Dermis blood vessel endothelial cell (primary cell): ENCODE data around the gene ARHGAP10. TPM values are rescaled to one million over a fixed set of nuclear protein-coding genes. Genes with fewer than 3 reads are reported as not detected.
A peak's percentile ranks its signal among the peaks of the same experiment; 100 is the strongest.

Source experiments
- DNase-seq: peaks from one replicate; pipeline ENCODE4 v3.0.0; 2010
- total RNA-seq: library from RNA; depleted of rRNA; stranded (reverse); fragments of >200 nt; gene quantifications from 2 replicates; pipeline ENCODE4 v1.2.3, GENCODE V29; 2014

Gene ARHGAP10
- total RNA-seq, 1 donor from 2014 or later: 14.6 TPM

DNA sequence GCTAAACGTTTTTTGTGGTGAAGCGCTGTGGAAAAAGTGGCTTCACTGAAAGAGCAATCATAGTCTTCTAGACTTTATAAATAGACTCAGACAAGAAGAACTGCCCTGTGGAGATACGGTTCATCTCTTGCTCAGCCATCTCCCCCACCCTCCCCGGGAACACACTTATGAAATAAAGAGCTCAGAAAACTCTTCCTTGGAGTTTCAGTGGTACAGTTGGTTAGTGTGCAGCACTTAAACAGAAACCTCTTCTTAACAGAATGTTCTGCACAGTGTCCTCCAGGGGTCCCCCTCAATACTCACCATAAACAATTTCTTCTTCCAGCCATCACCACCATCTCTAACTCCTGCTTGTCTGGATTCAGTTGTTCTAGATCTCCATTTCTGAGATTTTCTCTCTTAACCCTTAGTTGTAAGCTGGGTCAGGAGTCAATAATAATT, 313.0 kb downstream of the ARHGAP10 start:
- peak; percentile 38 for DNase-seq

- DNase-seq: no peak
These were observed 316.7 kb downstream of the ARHGAP10 start for GRCh38 chr4:148048598-148048997.

- no peak for DNase-seq
These were observed 319.5 kb downstream of the ARHGAP10 start for GRCh38 chr4:148051403-148051802.

DNA sequence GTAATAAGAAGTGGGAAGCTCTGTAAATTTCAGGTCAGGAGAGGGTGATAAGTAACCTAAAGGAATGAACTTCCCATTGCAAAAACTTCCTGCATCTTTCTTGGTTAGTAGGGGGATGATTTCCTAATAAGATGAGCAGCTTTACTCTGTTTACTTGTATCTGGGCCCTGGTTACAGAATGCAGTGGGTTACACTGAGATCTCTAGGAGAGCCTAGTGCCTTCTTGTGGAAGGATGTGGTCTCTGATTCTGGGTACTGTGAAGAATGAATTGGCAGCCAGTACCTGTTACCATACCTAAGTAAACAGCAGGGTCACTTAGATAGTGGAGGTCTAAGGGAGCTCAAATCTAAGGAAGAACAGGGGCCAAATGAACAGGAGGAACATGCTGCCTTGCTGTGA, 320.6 kb downstream of the ARHGAP10 start:
- DNase-seq: no peak

DNA sequence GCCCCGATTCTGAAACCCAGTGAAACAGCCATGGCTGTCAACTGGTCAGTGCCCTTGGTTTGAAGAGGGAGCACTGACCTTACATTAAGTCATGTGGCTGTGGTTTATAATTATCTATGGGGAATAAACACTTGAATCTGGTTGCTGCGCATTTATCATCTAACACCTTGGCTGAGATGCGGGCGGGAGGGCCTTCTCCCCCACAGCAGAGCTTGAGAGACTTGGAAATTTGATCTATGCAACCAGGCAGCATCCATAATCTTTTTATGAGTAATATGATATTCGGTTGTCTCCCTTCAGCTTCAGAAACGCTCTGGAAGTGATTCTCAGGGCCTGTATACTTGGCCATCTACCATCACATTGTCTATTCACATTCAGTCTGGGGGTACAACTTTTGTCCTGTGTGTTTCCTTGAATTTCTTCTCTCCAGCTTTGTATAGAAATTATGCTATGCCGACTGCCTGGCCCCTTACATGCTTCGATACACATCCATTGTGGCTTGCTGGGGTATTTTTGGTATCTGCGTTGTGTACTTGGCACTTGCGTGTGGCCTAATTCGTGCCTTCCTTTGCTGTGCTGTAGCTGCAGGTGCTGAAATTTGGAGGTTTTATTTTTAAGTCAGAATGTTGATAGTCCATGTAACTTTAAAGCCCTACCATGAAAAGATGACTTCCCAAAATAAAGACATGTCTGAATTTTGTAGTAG, 321.6 kb downstream of the ARHGAP10 start:
- no peak for DNase-seq

GRCh38 chr4:148054275-148054674, 322.4 kb downstream of the ARHGAP10 start:
- DNase-seq: peak; percentile 46

DNA sequence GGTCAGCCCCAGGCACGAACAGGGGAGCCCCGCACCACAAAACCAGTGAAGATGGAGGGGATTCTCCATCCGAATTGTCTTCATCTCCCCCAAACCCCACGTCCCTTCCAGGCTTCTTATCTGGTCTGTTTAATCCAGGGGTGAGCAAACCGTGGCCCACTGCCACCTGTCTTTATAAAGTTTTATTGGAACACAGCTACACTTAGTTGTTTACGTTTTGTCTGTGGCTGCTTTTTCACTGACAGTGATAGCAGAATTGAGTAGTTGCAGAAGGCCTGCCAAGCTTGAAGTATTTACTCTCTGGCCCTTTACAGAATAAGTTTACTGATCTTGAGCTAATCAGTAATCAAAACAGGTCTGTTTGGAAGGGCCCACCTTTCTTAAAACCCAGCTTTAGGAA, 324.0 kb downstream of the ARHGAP10 start:
- no peak for DNase-seq

DNA sequence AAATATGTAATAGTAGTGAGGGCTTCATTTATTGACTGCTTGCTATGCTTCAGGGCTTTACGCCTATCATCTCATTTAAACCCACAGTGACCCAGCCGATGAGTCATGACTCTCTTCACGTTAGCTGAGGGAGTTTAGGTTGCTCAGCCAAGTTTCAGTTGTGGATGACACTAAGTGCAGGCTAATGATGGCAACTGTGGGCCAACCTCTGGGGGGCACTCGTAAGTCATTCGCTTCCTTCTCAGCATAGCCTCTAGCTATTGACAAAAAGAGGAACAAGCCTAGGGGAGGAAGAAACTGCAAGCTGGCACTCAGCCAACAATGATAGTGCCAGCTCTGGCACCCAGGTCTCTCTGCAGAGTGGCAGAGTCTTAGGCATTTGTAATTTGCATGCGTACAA, 325.0 kb downstream of the ARHGAP10 start:
- DNase-seq: peak; percentile 42

DNA sequence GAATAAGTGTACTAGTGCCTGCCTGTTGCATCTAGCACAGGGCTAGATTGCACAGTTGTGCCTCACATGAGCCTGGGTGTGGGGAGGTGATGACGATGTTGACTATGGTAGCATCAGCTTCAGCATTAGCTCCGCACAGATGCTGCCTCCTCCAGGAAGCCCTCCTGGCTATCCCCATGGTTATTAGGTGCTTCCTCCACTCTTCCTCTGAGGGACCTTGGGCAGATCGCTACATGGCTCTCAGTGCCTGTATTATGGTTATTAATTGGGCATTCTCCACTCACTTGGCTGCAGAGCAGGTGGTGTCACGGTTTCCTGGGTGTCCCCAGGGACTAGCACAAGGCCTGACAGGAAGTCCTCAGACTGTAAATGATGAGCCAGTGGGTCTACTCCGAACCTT, 325.6 kb downstream of the ARHGAP10 start:
- no peak for DNase-seq

- no peak for DNase-seq
These were observed 326.3 kb downstream of the ARHGAP10 start for GRCh38 chr4:148057984-148058859.

DNA sequence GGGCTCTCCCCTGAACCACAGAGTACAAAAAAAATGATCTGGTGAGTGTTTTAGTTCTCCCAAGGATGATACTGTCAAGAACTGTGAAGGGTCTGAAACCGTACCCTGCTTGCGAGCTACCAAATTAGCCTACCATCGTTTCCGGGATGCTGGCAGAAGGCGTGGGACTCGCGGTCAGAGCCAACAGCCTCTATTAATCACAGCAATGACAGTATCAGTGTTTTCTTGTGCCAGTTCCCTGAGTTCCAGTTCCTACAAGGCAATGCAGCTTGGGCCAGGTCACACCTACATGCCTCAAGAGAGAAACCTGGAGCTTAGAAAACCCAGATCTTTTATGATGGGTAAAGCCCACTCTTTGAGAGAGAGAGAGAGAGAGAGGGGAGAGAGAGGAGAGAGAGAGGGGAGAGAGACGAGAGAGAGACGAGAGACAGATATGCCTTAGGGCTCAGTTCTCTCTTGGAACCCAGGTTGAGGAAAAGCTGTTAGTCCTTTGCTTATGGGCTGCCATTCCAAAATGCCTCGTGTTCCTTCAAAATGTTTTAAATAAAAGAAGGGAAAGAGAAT, 327.8 kb downstream of the ARHGAP10 start:
- DNase-seq: no peak

DNA sequence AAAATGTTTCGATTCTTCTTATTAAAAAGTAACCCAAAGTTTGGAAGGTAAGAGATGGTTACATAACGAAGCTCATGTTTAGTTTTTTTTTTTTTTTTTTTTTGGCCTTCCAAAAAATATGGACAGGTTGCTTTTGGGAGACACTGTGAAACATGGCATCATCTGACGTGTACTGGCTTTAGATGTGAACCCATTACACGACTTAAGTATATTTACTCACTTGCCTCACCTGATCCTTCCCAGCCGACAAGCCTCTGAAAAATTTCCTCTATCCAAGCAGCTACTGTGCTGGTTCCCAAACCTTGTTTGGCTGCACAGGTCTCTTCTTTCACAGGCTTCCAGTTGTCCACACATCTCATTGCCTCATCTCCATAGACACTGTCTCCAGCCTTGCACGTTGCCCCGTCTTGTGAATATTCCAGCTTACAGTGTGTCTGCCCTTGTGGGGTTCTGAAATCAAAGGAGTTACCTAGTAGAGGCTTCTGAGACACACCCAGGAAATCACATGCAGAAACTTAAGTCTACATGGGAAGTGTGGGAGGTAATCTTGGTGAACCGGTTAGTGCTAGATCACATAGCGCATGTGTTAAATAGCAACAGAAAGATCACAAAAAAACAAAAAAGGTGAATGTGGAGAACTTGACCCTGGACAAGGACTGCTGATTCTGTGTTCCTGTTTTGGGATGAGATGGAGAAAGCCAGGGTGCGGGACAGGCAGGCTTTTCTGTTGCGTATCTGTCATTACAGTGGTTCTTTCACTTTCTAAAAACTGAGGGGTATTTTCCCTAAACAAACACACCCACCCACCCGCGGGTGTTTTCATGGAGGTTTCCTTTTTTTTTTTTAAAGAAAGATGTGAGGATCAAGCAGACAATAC, 328.6 kb downstream of the ARHGAP10 start:
- DNase-seq: no peak

DNA sequence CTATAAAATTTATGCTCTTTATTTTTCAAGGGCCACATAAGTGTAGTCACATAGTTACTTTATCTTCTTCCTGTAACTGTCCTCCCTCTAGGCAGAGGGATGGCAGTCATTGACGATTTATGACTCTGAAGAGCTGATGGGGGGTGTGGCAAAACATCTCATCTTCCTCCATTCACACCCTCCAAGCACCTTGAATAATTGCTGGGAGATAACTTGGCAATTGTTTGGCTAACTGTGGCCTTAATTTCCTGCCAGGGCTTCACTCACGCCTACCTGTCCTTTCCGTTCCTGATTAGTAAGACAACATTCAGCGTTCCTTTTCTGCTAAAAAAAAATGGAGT, 329.2 kb downstream of the ARHGAP10 start:
- DNase-seq: no peak

DNA sequence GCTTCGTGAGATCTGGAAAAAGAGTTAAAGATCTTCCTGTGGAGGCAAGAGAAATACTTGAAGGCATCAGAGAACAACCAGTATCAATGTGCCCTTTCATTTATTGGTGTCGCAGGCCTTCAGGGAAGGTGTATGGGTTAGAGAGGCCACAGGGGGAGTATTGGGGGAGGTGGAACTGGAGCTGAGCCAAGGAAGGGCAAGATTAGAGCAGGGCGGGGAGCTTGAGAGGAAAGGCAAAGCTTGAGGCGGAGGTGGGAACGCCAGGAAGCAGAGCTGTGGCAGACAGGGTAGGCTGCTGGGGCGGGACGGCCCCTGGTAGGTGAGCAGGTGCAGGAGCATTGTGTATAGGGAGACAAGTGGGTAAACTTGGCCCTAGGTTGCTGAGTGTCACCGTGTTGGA, 329.9 kb downstream of the ARHGAP10 start:
- no peak for DNase-seq

DNA sequence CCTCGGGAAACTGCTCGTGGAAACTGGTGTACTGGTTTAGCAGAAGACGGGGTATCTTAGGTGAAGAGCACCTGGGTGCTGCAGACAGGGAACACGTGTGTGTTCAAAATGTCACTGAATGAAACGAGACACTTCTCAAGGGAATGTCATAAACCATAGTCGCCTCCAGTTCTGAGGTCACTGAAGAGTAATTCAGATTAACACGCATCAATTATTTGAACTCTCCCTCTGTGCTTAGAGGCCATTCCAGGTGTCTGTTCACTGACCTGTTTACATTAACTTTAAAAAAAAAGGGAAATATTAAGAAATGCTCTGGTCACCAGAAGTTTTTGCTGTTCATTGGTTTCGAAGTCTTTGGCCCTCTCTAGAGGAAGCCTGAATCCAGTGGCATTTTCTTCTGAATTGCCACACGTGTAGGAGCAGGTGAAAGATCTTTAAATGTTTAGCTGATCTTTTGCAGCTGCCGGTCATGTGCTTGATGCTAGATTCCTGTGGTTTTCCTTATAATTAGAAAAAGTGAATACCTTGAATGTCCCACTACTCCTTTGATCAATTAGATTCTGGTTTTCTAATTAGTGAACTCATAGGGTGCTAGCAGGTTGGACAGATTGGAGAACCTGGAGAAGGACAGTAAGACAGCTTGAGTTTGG, 330.5 kb downstream of the ARHGAP10 start:
- no peak for DNase-seq

DNA sequence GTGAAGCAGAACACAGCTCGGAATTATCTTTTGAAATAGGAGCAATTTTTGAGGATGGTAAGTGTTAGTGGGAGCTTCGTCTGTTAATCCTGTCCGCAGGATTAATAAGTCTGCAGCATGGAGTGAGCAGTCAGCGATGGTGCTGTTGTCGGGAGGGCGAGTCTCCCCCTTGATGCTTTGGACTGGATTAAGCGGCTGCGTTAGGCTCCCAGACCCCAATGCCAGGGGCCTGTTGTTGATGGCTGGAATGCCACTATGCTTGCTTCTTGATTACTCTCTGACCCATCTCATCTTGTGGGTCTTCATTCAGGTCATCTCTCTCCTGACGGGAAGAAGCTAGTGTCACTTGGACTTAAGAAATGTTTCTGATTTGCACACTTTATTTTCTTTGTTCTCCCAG, 332.6 kb downstream of the ARHGAP10 start:
- DNase-seq: no peak

DNA sequence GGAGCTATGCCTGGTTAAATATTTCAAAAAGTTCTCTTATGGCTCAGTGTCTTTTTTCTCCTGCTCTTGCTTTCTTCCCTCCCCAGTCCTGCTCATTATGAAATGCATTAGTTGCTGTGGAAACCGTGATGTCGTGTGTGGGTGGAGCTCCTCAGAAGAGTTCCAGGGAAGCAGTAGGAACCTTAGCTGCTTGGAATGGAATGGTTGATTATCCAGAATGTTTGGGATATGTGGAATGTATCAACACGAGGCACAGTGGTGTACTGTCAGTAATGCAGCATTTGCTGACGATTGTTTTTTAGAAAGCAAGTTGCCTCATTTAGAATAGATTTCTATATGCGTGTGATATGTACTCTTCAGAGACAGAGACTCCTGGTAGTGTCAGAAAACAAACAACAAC, 333.2 kb downstream of the ARHGAP10 start:
- no peak for DNase-seq

DNA sequence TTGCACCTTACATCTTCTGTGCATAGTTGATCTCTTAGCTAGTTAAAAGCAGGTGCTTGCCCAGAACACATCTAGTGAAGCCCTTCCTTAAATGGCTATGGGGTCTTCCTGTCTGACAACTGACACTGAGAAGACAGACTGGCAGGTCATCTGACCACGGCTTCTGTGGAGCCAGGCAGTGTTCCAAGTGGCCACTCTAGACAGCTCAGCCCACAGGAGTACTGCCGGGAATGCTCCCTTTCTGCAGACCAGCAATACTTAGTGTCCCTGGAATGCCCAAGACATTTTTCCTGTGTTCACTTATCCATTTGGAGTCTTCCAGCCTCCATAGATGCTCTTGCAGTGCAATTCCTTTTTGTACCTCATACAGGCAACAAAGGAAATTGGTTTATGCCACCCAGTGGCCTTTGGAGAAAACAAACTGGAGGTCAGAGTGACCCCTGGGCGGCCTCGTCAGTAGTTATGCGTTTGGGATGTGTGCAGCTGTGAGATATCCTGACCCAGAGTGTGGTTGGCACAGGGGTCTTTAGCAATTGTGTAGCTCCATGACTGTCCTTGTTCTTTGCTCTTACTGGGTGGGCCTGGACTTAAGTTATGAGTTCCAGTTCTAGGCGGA, 335.5 kb downstream of the ARHGAP10 start:
- peak; percentile 38 for DNase-seq

- DNase-seq: no peak
These were observed 336.4 kb downstream of the ARHGAP10 start for GRCh38 chr4:148068065-148068911.

DNA sequence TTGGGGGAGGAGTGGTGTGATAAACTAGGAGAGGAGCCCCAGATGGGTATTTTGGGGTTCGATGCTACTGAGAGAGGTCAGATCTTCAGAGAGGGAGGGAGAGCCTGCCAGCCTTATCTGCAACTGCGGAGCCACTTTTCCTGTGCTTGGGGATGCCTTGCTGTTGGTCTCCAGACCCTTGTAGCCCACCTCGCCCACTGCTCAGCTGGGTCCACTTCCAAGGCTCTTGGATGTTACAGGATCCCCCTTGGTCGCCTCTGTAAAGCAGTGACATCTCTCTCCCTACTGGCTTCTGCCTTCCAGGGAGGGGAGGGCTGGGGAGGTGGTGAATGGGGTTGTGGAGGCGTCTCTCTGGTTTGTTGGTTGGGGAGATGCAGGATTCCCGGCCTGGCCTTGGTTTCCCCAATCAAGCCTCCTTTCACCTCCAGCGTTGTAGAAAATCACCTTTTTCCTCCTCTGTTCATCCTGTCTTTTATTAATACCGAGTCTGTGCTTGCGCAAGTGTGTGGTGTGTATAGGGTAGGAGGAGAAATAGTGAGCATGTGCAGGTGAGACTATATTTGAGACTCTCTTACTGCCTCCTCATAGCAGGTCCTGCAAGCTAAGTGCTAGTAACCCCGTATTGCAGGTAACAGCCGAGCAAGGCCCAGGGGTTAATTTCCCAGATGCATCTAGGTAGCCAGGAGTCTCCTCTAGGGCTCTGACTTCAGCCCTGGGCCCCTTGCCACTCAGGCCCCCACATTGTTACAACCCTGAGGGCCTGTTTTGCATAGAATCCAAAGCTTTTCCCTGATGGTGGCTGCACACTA, 337.4 kb downstream of the ARHGAP10 start:
- no peak for DNase-seq
